BLaER1 treated with 17β-estradiol and CSF1 and Interleukin-3, amounts not matched to agents 10 nM and 100 nM (cell line): ENCODE data around the gene TDRD7.

ENCODE experiments used
- H3K27ac ChIP-seq, 11 experiments: shearing (Covaris generic); formaldehyde crosslinking; 2 replicates each; pipeline ENCODE4 v1.8.1; 2022
- H3K27me3 ChIP-seq, 11 experiments: shearing (Covaris generic); formaldehyde crosslinking; 2 replicates each; pipeline ENCODE4 v1.8.1; 2022
- H3K36me3 ChIP-seq, 11 experiments: shearing (Covaris generic); formaldehyde crosslinking; 2 replicates each; pipeline ENCODE4 v1.8.1; 2022
- H3K4me1 ChIP-seq, 10 experiments: shearing (Covaris generic); formaldehyde crosslinking; 2 replicates each; pipeline ENCODE4 v1.8.1; 2022
- H3K4me2 ChIP-seq, 11 experiments: shearing (Covaris generic); formaldehyde crosslinking; 2 replicates each; pipeline ENCODE4 v1.8.1; 2022
- H3K4me3 ChIP-seq, 10 experiments: shearing (Covaris generic); formaldehyde crosslinking; 2 replicates each; pipeline ENCODE4 v1.8.1; 2022
- H3K9ac ChIP-seq, 11 experiments: shearing (Covaris generic); formaldehyde crosslinking; 2 replicates each; pipeline ENCODE4 v1.8.1; 2022
- H3K9me3 ChIP-seq, 11 experiments: shearing (Covaris generic); formaldehyde crosslinking; replicated peaks in 1 of 11; 2 replicates each; pipeline ENCODE4 v1.8.1; 2022
- H4K20me1 ChIP-seq, 11 experiments: shearing (Covaris generic); formaldehyde crosslinking; 2 replicates each; pipeline ENCODE4 v1.8.1; 2022
- Cebpa-rat ChIP-seq, 11 experiments: shearing (Covaris generic); IDR thresholded peaks; 2 replicates each; pipeline ENCODE4 v1.8.1; 2022

The TDRD7 gene

GRCh38 chr9:97411789-97412625 is at the start of gene TDRD7:
TDRD7 (plus strand) TSS chr9:97412096; CDS start chr9:97428466, 16,370 bp downstream.
- Histone ChIP-seq H3K27me3 (no peaks in the 10 kb centered on the region), H3K4me2 (peak within 1 kb of the TSS; percentile 82 to 98 (median 90)), H3K27ac (peak within 1 kb of the TSS; percentile 69 to 84 (median 77)), H3K4me3 (peak within 1 kb of the TSS; percentile 89 to 100 (median 95)), H3K36me3 (no peaks in the 10 kb centered on the region), H3K9ac (peak within 1 kb of the TSS; percentile 78 to 91 (median 85)), H3K4me1 (peaks cover 12 to 26% (median 17%) of the 10 kb centered on the region in 10 experiments), H3K9me3 (peaks cover 0 to 11% (median 5%) of the 10 kb centered on the region in 11 experiments; a peak in 6 of 22 replicates), H4K20me1 (peaks cover 0 to 40% (median 2%) of the 10 kb centered on the region in 11 experiments; a peak in 10 of 22 replicates)
- no peak for TF ChIP-seq Cebpa-rat (IDR thresholded peaks at IDR 0.05)

DNA sequence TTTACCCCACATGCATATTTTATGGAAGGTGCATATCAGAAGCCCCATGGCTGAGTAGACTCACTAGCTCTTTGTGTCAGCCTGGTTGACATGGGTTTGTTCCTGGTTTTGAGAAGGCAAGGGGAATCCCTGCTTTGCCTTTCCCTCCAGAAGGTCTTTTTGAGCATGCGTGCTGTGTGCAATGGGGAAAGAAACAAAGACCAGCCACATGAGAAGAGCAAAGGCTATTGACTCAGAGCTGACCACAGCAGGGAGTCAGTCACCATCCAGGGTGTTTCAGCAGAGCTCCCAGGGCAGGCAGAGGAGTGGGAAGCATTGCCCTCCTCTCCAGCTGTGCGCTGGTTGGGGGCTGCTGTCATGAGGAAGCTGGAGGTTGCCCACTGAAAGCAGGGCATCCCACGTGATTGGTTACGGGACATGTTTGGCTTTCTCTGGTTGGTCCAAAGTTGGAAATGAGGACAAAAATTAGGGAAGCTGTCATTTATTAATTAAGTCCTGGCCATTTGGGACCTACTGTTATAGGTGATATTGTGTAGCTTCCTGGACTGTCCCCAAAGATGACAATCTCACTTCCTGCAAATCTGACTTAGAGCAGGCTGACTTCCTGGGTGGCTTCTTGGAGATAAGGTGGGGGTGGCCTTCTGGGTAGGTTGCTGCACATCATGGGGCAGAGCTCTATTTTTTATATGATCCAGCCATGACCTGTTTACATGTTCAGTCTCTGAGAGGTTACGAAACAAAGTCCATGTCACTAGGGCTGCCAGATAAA is 48.9 kb upstream of the TDRD7 start:
- Histone ChIP-seq H3K36me3 (no peaks in the 10 kb centered on the region), H3K4me3 (no peak overlapping the region), H3K27me3 (no peaks in the 10 kb centered on the region), H3K27ac (no peak overlapping the region), H3K4me2 (peak overlapping the region in 5 of 11 experiments; percentile 11 to 36 (median 14); a peak in 4 of 22 replicates), H3K9ac (no peak overlapping the region), H4K20me1 (no peaks in the 10 kb centered on the region), H3K9me3 (peaks cover 0 to 7% (median 0%) of the 10 kb centered on the region in 11 experiments; a peak in 5 of 22 replicates), H3K4me1 (peaks cover 8 to 48% (median 35%) of the 10 kb centered on the region in 10 experiments)
- no peak for TF ChIP-seq Cebpa-rat (IDR thresholded peaks at IDR 0.05)

- Histone ChIP-seq H3K4me3 (no peak overlapping the region), H3K4me1 (peaks cover 0 to 48% (median 29%) of the 10 kb centered on the region in 10 experiments; a peak in 17 of 20 replicates), H3K36me3 (no peaks in the 10 kb centered on the region), H3K4me2 (0 out of 22 replicates have a peak overlapping the region, but pooled peaks of 2 of the 11 experiments have one; percentile 11 to 18), H3K27me3 (no peaks in the 10 kb centered on the region), H3K9ac (no peak overlapping the region), H3K27ac (no peak overlapping the region), H4K20me1 (no peaks in the 10 kb centered on the region), H3K9me3 (peaks cover 4 to 14% (median 7%) of the 10 kb centered on the region in 11 experiments; a peak in 19 of 22 replicates)
- no peak for TF ChIP-seq Cebpa-rat (IDR thresholded peaks at IDR 0.05)
These were observed 48.1 kb upstream of the TDRD7 start for GRCh38 chr9:97363661-97364299.

GRCh38 chr9:97364769-97365490 is 47.0 kb upstream of the TDRD7 start:
- Histone ChIP-seq H4K20me1 (no peaks in the 10 kb centered on the region), H3K4me2 (peak overlapping the region in 5 of 11 experiments; percentile 69 to 89 (median 74); a peak in 9 of 22 replicates), H3K27me3 (no peaks in the 10 kb centered on the region), H3K36me3 (no peaks in the 10 kb centered on the region), H3K4me3 (no peak overlapping the region), H3K27ac (peak overlapping the region in 3 of 11 experiments; percentile 66 to 73 (median 67); a peak in 3 of 22 replicates), H3K9me3 (peaks cover 15 to 26% (median 19%) of the 10 kb centered on the region in 11 experiments), H3K9ac (no peak overlapping the region), H3K4me1 (peaks cover 0 to 48% (median 24%) of the 10 kb centered on the region in 10 experiments; a peak in 14 of 20 replicates)
- TF ChIP-seq Cebpa-rat (IDR thresholded peaks at IDR 0.05), result no peak

- TF ChIP-seq Cebpa-rat (IDR thresholded peaks at IDR 0.05), result no peak
- Histone ChIP-seq H3K4me3 (no peak overlapping the region), H4K20me1 (no peaks in the 10 kb centered on the region), H3K9ac (0 out of 22 replicates have a peak overlapping the region, but pooled peaks of 1 of the 11 experiments have one; percentile 33), H3K9me3 (peaks cover 20 to 33% (median 26%) of the 10 kb centered on the region in 11 experiments), H3K4me1 (peaks cover 0 to 48% (median 24%) of the 10 kb centered on the region in 10 experiments; a peak in 14 of 20 replicates), H3K27me3 (no peaks in the 10 kb centered on the region), H3K27ac (peak overlapping the region in 4 of 11 experiments; percentile 46 to 73 (median 66); a peak in 7 of 22 replicates), H3K4me2 (peak overlapping the region in 7 of 11 experiments; percentile 19 to 89 (median 71); a peak in 11 of 22 replicates), H3K36me3 (no peaks in the 10 kb centered on the region)
These were observed 46.3 kb upstream of the TDRD7 start for GRCh38 chr9:97365634-97366033.

DNA sequence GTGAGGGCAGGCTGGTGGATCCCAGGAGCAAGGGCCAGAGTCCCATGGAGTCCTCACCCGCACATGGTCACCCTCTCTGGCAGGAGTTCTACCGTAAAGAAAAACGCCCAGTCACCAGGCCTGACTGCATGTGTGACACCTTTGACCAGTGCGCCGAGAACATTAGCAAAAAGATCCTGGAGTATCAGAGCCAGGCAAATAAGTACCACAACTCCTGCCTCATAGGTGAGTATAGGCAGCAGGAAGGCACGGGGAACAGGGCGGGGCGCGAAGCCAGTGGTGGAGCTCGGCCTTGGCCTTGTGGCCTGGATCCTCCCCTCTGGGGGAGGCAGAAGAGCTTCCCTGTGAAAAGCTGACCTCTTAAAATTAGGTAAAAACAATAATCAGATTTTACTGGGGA is 45.4 kb upstream of the TDRD7 start:
- peak overlapping the region in 7 of 11 experiments; percentile 19 to 89 (median 71); a peak in 12 of 22 replicates for H3K4me2 ChIP-seq
- H3K27me3 ChIP-seq, result no peaks in the 10 kb centered on the region
- H3K9me3 ChIP-seq, result peaks cover 20 to 33% (median 27%) of the 10 kb centered on the region in 11 experiments
- H3K4me1 ChIP-seq, result peaks cover 0 to 48% (median 24%) of the 10 kb centered on the region in 10 experiments; a peak in 14 of 20 replicates
- H3K9ac ChIP-seq, result peak overlapping the region in 2 of 11 experiments; percentile 31 to 33; a peak in 2 of 22 replicates
- H4K20me1 ChIP-seq, result no peaks in the 10 kb centered on the region
- no peaks in the 10 kb centered on the region for H3K36me3 ChIP-seq
- 0 out of 20 replicates have a peak overlapping the region, but pooled peaks of 1 of the 10 experiments have one; percentile 11 for H3K4me3 ChIP-seq
- peak overlapping the region in 5 of 11 experiments; percentile 15 to 73 (median 66); a peak in 8 of 22 replicates for H3K27ac ChIP-seq
- TF ChIP-seq Cebpa-rat (IDR thresholded peaks at IDR 0.05), result no peak

GRCh38 chr9:97366889-97367288 is 45.0 kb upstream of the TDRD7 start:
- Histone ChIP-seq H4K20me1 (no peaks in the 10 kb centered on the region), H3K4me1 (peaks cover 0 to 48% (median 24%) of the 10 kb centered on the region in 10 experiments; a peak in 14 of 20 replicates), H3K9me3 (peaks cover 20 to 33% (median 27%) of the 10 kb centered on the region in 11 experiments), H3K9ac (peak overlapping the region in 2 of 11 experiments; percentile 31 to 33; a peak in 1 of 22 replicates), H3K27ac (peak overlapping the region in 5 of 11 experiments; percentile 15 to 73 (median 66); a peak in 8 of 22 replicates), H3K36me3 (no peaks in the 10 kb centered on the region), H3K4me2 (peak overlapping the region in 7 of 11 experiments; percentile 19 to 89 (median 71); a peak in 12 of 22 replicates), H3K4me3 (0 out of 20 replicates have a peak overlapping the region, but pooled peaks of 1 of the 10 experiments have one; percentile 11), H3K27me3 (no peaks in the 10 kb centered on the region)
- TF ChIP-seq Cebpa-rat (IDR thresholded peaks at IDR 0.05), result no peak
